MCF 10A (cell line): ENCODE data around the gene SLC26A11. TPM values are rescaled to one million over a fixed set of nuclear protein-coding genes. Genes with fewer than 3 reads are reported as not detected.

ENCODE experiments used
- BruUV-seq: library from RNA; stranded (reverse); fragments of 400-500 nt; replicated peaks from 2 replicates; lab custom pipeline; 2021; lab: Mats Ljungman, UMichigan
- CTCF ChIA-PET: fragments of 300-600 bp; sonication (Branson Sonifier 250); formaldehyde crosslinking; extraction: SDS; loops from one replicate; lab custom pipeline; 2021; ENCODE audit warnings: antibody characterized with exemption, inconsistent platforms; lab: Yijun Ruan, JAX
- POLR2A ChIA-PET: fragments of 300-600, 350-650 bp; sonication (Branson Sonifier 250); formaldehyde crosslinking; extraction: SDS; loops from one replicate; lab custom pipeline; 2020; ENCODE audit warnings: antibody characterized with exemption, inconsistent platforms; lab: Yijun Ruan, JAX
- DNase-seq: peaks from one replicate; pipeline ENCODE4 v3.0.0-alpha.2; 2018; ENCODE audit not compliant: unreplicated experiment
- H3K27ac Mint-ChIP-seq: one replicate; pipeline ENCODE4 v1.8.0; 2022; ENCODE audit warnings: mild to moderate bottlenecking, low read depth, mixed read lengths; ENCODE audit not compliant: unreplicated experiment
- H3K27me3 Mint-ChIP-seq: one replicate; pipeline ENCODE4 v1.8.0; 2022; ENCODE audit warnings: mixed read lengths; ENCODE audit not compliant: insufficient read depth, unreplicated experiment
- H3K36me3 Mint-ChIP-seq: one replicate; pipeline ENCODE4 v1.8.0; 2022; ENCODE audit warnings: mild to moderate bottlenecking, moderate library complexity, mixed read lengths; ENCODE audit not compliant: insufficient read depth, unreplicated experiment
- H3K4me1 Mint-ChIP-seq: one replicate; pipeline ENCODE4 v1.8.0; 2022; ENCODE audit warnings: mixed read lengths; ENCODE audit not compliant: insufficient read depth, unreplicated experiment
- H3K4me3 Mint-ChIP-seq: one replicate; pipeline ENCODE4 v1.8.0; 2022; ENCODE audit warnings: mild to moderate bottlenecking, moderate library complexity, mixed read lengths; ENCODE audit not compliant: unreplicated experiment
- H3K9me3 Mint-ChIP-seq: one replicate; pipeline ENCODE4 v1.8.0; 2022; ENCODE audit warnings: mixed read lengths; ENCODE audit not compliant: unreplicated experiment
- intact Hi-C: fragments of 100-400 bp; cut with micrococcal nuclease; formaldehyde crosslinking; loops from 2 replicates; pipeline ENCODE4 v1.14.1; 2022
- total RNA-seq: library from RNA; stranded (reverse); gene quantifications from 2 replicates; pipeline ENCODE4 v1.2.3, GENCODE V29; 2022
- TF ChIP-seq, protein P1 (sequence below): fragments of 200-600 bp; IDR thresholded peaks from one replicate; pipeline ENCODE4 v1.8.0; 2022; ENCODE audit warnings: antibody characterized with exemption, mild to moderate bottlenecking; ENCODE audit not compliant: unreplicated experiment

Gene SLC26A11
- total RNA-seq, 1 experiment from 2014 or later = 11.7 TPM

DNA sequence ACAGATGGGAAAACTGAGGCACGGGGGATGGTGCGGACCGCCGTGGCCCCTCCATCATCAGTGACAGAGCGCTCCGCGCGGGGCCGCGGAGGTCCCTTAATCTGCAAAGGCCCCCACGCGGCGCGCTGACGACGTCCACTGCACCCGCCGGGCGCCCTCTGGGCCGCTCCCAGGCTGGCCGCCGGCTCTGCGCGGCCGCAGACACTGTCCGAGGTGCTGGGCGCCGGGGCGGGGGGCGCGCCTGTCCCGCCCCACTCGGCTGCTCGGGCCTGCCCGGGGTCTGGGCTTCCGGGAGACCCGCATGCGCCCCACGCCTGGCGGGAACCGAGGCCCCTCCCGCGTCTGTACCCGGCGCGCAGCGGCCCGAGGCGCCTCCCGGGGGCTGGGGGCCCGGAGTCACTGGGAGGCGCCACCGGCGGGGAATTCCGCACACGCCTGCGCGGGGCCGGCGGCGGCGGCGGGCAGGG lies 39.9 kb downstream of the SLC26A11 start:
- Mint-ChIP-seq H3K36me3 (peaks cover 16% of the 10 kb centered on the region), H3K27me3 (no peaks in the 10 kb centered on the region), H3K27ac (peak overlapping the region; percentile 42), H3K4me1 (peaks cover 6% of the 10 kb centered on the region), H3K4me3 (peak overlapping the region; percentile 83), H3K9me3 (no peaks in the 10 kb centered on the region)
- POLR2A ChIA-PET = interaction anchor here (1.2 to 4.4 kb wide), 4 partner anchors 19 to 632 kb away, joined by 3 to 37 read pairs (median 5); no protein-coding TSS in a partner anchor
- DNase-seq = peak; percentile 52
- TF ChIP-seq, protein P1, sequence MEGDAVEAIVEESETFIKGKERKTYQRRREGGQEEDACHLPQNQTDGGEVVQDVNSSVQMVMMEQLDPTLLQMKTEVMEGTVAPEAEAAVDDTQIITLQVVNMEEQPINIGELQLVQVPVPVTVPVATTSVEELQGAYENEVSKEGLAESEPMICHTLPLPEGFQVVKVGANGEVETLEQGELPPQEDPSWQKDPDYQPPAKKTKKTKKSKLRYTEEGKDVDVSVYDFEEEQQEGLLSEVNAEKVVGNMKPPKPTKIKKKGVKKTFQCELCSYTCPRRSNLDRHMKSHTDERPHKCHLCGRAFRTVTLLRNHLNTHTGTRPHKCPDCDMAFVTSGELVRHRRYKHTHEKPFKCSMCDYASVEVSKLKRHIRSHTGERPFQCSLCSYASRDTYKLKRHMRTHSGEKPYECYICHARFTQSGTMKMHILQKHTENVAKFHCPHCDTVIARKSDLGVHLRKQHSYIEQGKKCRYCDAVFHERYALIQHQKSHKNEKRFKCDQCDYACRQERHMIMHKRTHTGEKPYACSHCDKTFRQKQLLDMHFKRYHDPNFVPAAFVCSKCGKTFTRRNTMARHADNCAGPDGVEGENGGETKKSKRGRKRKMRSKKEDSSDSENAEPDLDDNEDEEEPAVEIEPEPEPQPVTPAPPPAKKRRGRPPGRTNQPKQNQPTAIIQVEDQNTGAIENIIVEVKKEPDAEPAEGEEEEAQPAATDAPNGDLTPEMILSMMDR = no peak
- BruUV-seq = TSS peak; percentile 56
- intact Hi-C loops = loop anchor here (1.0 kb wide), 1 partner anchor 18 kb away; no protein-coding TSS in a partner anchor
- CTCF ChIA-PET = interaction anchor here (0.5 kb wide), 1 partner anchor 254 kb away, joined by 5 read pairs; no protein-coding TSS in a partner anchor

- TF ChIP-seq, protein P1 = no peak
These were observed 40.5 kb downstream of the SLC26A11 start, which contains the start of gene RNF213 for GRCh38 chr17:80260791-80261158. TSS of gene RNF213 (plus strand) at chr17:80260852. CDS start at chr17:80263682, 2,830 bp downstream.

GRCh38 chr17:80261159-80261894 lies 41.1 kb downstream of the SLC26A11 start:
- Mint-ChIP-seq H3K4me3 (peak overlapping the region; percentile 73), H3K36me3 (peaks cover 27% of the 10 kb centered on the region), H3K9me3 (no peaks in the 10 kb centered on the region), H3K4me1 (peaks cover 6% of the 10 kb centered on the region), H3K27ac (peak overlapping the region; percentile 53), H3K27me3 (no peaks in the 10 kb centered on the region)
- TF ChIP-seq, protein P1 = no peak
- ChIA-PET CTCF (interaction anchor here (0.7 to 1.1 kb wide), 2 partner anchors 66 to 110 kb away, joined by 3 read pairs; no protein-coding TSS in a partner anchor), POLR2A (interaction anchor here (4.4 kb wide), 1 partner anchor 18 kb away, joined by 37 read pairs; no protein-coding TSS in a partner anchor)
- intact Hi-C loops = no loop called here
- DNase-seq = peak; percentile 58
- TSS peak; percentile 27 for BruUV-seq

More at GRCh38 chr17:80260791-80261158, 40.5 kb downstream of the SLC26A11 start, which contains the start of gene RNF213:
- Mint-ChIP-seq H3K27me3 (no peaks in the 10 kb centered on the region), H3K4me3 (peak within 1 kb of the TSS; percentile 83), H3K36me3 (peaks cover 22% of the 10 kb centered on the region), H3K9me3 (no peaks in the 10 kb centered on the region), H3K4me1 (peaks cover 6% of the 10 kb centered on the region), H3K27ac (peak within 1 kb of the TSS; percentile 53)
- no peak for DNase-seq
- no TSS peak for BruUV-seq
- ChIA-PET CTCF (no interaction called here), POLR2A (interaction anchor here (1.8 to 4.4 kb wide), 2 partner anchors 18 to 115 kb away, joined by 7 to 37 read pairs; no protein-coding TSS in a partner anchor)
- intact Hi-C loops = loop anchor here (1.0 kb wide), 1 partner anchor 18 kb away; no protein-coding TSS in a partner anchor

DNA sequence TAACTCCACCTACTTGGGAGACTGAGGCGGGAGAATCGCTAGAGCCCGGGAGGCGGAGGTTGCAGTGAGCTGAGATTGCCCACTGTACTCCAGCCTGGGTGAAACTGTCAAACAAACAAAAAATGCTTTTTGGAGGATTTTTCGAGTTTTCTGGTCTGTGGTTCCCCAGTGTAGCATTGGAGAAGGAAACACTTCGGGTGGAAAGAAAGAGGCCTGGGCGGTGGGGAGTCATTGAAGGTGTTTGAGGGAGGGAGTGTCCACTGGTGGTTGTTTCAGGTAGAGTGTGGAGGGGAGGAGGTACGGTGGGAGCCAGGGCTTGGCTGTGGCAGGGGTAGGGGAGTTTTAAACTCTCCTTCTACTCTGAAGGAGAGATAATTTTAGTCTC lies 41.7 kb downstream of the SLC26A11 start:
- no TSS peak for BruUV-seq
- ChIA-PET POLR2A (interaction anchor here (4.4 kb wide), 1 partner anchor 17 kb away, joined by 37 read pairs; no protein-coding TSS in a partner anchor), CTCF (interaction anchor here (1.1 kb wide), 1 partner anchor 67 kb away, joined by 3 read pairs; no protein-coding TSS in a partner anchor)
- Mint-ChIP-seq H3K4me3 (peak overlapping the region; percentile 73), H3K36me3 (peaks cover 27% of the 10 kb centered on the region), H3K4me1 (peaks cover 6% of the 10 kb centered on the region), H3K27me3 (no peaks in the 10 kb centered on the region), H3K9me3 (no peaks in the 10 kb centered on the region), H3K27ac (peak overlapping the region; percentile 53)
- TF ChIP-seq, protein P1 = no peak
- no peak for DNase-seq
- intact Hi-C loops = no loop called here
